Fibroblast of lung (primary cell): ENCODE data around the gene GRM8. TPM values are rescaled to one million over a fixed set of nuclear protein-coding genes. Genes with fewer than 3 reads are reported as not detected.

Source experiments
- DNase-seq, 2 donors: peaks; one replicate each; pipeline versions ENCODE4 v3.0.0 to v3.0.0-alpha.2; 2010; ENCODE audit warnings: low read depth in 2 of 2
- H2AFZ ChIP-seq: 2 replicates; pipeline ENCODE4 v1.5.1; 2012; ENCODE audit warnings: low read length, control low read depth, inconsistent platforms
- H3K27ac ChIP-seq: 2 replicates; pipeline ENCODE4 v1.5.1; 2011; ENCODE audit warnings: low read length, control low read depth; ENCODE audit not compliant: insufficient read depth
- H3K27me3 ChIP-seq: 2 replicates; pipeline ENCODE4 v1.5.1; 2011; ENCODE audit warnings: mild to moderate bottlenecking, low read length; ENCODE audit not compliant: control insufficient read depth, insufficient read depth
- H3K36me3 ChIP-seq: 2 replicates; pipeline ENCODE4 v1.5.1; 2011; ENCODE audit warnings: low read length; ENCODE audit not compliant: control insufficient read depth, insufficient read depth
- H3K4me1 ChIP-seq: 2 replicates; pipeline ENCODE4 v1.5.1; 2011; ENCODE audit warnings: low read length; ENCODE audit not compliant: control insufficient read depth, insufficient read depth; ENCODE audit errors: extremely low read depth
- H3K4me2 ChIP-seq: 2 replicates; pipeline ENCODE4 v1.5.1; 2011; ENCODE audit warnings: low read length, control low read depth; ENCODE audit not compliant: insufficient read depth; ENCODE audit errors: extremely low read depth
- H3K4me3 ChIP-seq, 4 experiments: fragments of 200-600 bp in 1 of 4; sonication (generic) in 1 of 4; replicated peaks in 1 of 4; 2 replicates each; pipeline ENCODE4 v1.5.1; 2011 to 2016; ENCODE audit warnings: low read length in 4 of 4, low read depth in 3 of 4, mild to moderate bottlenecking in 3 of 4, control low read depth in 2 of 4, inconsistent platforms in 1 of 4, mixed read lengths in 1 of 4; ENCODE audit not compliant: insufficient read depth in 1 of 4; ENCODE audit errors: control extremely low read depth in 1 of 4
- H3K79me2 ChIP-seq: 2 replicates; pipeline ENCODE4 v1.5.1; 2012; ENCODE audit warnings: mild to moderate bottlenecking, low read length, inconsistent platforms; ENCODE audit not compliant: control insufficient read depth, insufficient read depth
- H3K9ac ChIP-seq: 2 replicates; pipeline ENCODE4 v1.5.1; 2011; ENCODE audit warnings: mild to moderate bottlenecking, low read length, control low read depth; ENCODE audit not compliant: insufficient read depth
- H3K9me3 ChIP-seq: 2 replicates; pipeline ENCODE4 v1.5.1; 2012; ENCODE audit warnings: low read depth, low read length; ENCODE audit not compliant: control insufficient read depth, insufficient read depth
- H4K20me1 ChIP-seq: 2 replicates; pipeline ENCODE4 v1.5.1; 2011; ENCODE audit warnings: low read length; ENCODE audit not compliant: control insufficient read depth, insufficient read depth; ENCODE audit errors: extremely low read depth
- CTCF ChIP-seq, 2 donors: IDR thresholded peaks in 1 of 2; conservative IDR thresholded peaks in 1 of 2; 1 replicate in 1 of 2; 2 replicates in 1 of 2; pipeline ENCODE4 v1.5.1; 2011 to 2012; ENCODE audit warnings: low read length in 2 of 2, control low read depth in 1 of 2, inconsistent platforms in 1 of 2, low read depth in 1 of 2, mild to moderate bottlenecking in 1 of 2
- EZH2 ChIP-seq: IDR thresholded peaks from 2 replicates; pipeline ENCODE4 v1.5.1; 2012; ENCODE audit warnings: low read length, control low read depth, mild to moderate bottlenecking; ENCODE audit errors: missing control alignments
- polyA plus RNA-seq, 2 donors: library from polyadenylated mRNA; depleted of rRNA in 1 of 2; stranded (reverse) in 1 of 2; unstranded in 1 of 2; fragments of >200 nt; gene quantifications; 2 replicates each; pipeline ENCODE4 v1.2.1, GENCODE V29; 2011 to 2012; ENCODE audit warnings: missing spikeins in 1 of 2
- total RNA-seq: library from RNA; depleted of rRNA; stranded (reverse); fragments of >200 nt; gene quantifications from 2 replicates; pipeline ENCODE4 v1.2.1, GENCODE V29; 2014

GRM8 gene
- total and polyA plus RNA-seq, 2 donors (not counting 1 experiment from before 2014, with no cell fraction given), result not detected

GRCh38 chr7:127264219-127264618 lies 11.5 kb upstream of the GRM8 start:
- Histone ChIP-seq H3K27me3 (no peaks in the 10 kb centered on the region), H3K36me3 (no peaks in the 10 kb centered on the region), H3K4me2 (no peak overlapping the region), H3K4me1 (no peaks in the 10 kb centered on the region), H3K9me3 (no peaks in the 10 kb centered on the region), H3K4me3 (no peak overlapping the region), H3K9ac (no peak overlapping the region), H2AFZ (no peak overlapping the region), H4K20me1 (no peaks in the 10 kb centered on the region), H3K27ac (no peak overlapping the region), H3K79me2 (no peaks in the 10 kb centered on the region)
- TF ChIP-seq EZH2 (no peak), CTCF (conservative IDR thresholded peaks at IDR 0.05 in 1 of 2, IDR thresholded peaks at IDR 0.05 in 1 of 2; ENCODE audit: low read depth in 1 of 2, low read length in 2 of 2) (no peak)
- DNase-seq, result no peak

GRCh38 chr7:127258111-127258510 lies 5.4 kb upstream of the GRM8 start:
- H3K4me1 ChIP-seq, result no peaks in the 10 kb centered on the region
- no peaks in the 10 kb centered on the region for H4K20me1 ChIP-seq
- H3K4me2 ChIP-seq, result no peak overlapping the region
- no peak overlapping the region for H3K9ac ChIP-seq
- H3K36me3 ChIP-seq, result no peaks in the 10 kb centered on the region
- no peaks in the 10 kb centered on the region for H3K9me3 ChIP-seq
- no peak overlapping the region for H2AFZ ChIP-seq
- no peaks in the 10 kb centered on the region for H3K79me2 ChIP-seq
- H3K27ac ChIP-seq, result no peak overlapping the region
- no peak overlapping the region for H3K4me3 ChIP-seq
- TF ChIP-seq EZH2, result no peak
- no peak for TF ChIP-seq CTCF (conservative IDR thresholded peaks at IDR 0.05 in 1 of 2, IDR thresholded peaks at IDR 0.05 in 1 of 2; ENCODE audit: low read depth in 1 of 2, low read length in 2 of 2)
- no peak for DNase-seq
- H3K27me3 ChIP-seq, result no peaks in the 10 kb centered on the region

DNA sequence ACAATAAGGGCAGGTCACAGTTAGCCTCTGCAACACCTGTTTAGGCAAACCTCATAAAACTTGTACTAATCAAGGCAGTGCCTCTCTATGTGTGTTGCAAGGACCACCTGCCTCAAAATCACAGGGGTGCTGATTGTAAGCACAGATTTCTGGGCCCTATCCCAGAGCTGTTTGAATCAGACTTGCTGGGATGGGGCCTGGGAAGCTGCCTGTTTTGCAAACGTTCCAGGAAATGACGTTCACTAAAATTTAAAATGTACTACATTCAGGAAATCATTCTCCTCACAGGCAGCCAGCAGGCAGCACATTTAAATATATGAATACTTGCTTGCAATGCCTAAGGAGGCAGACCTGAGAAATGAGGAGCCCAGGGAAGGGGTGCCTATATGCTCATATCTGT lies 4.3 kb upstream of the GRM8 start:
- no peaks in the 10 kb centered on the region for H3K36me3 ChIP-seq
- H3K27me3 ChIP-seq, result peaks cover 4% of the 10 kb centered on the region
- no peaks in the 10 kb centered on the region for H3K79me2 ChIP-seq
- no peak overlapping the region for H3K9ac ChIP-seq
- H3K4me3 ChIP-seq, result no peak overlapping the region
- H3K4me2 ChIP-seq, result no peak overlapping the region
- no peaks in the 10 kb centered on the region for H3K9me3 ChIP-seq
- H3K4me1 ChIP-seq, result peaks cover 5% of the 10 kb centered on the region
- H4K20me1 ChIP-seq, result no peaks in the 10 kb centered on the region
- no peak overlapping the region for H2AFZ ChIP-seq
- no peak for TF ChIP-seq EZH2
- TF ChIP-seq CTCF (conservative IDR thresholded peaks at IDR 0.05 in 1 of 2, IDR thresholded peaks at IDR 0.05 in 1 of 2; ENCODE audit: low read depth in 1 of 2, low read length in 2 of 2), result no peak
- DNase-seq, result no peak
- H3K27ac ChIP-seq, result no peak overlapping the region
